Measurements from ENCODE around the gene CLASP1. TPM values are rescaled to one million over a fixed set of nuclear protein-coding genes. Genes with fewer than 3 reads are reported as not detected.
A peak's percentile ranks its signal among the peaks of the same experiment; 100 is the strongest.

The CLASP1 gene
- total RNA-seq, 2 experiments from 2014 or later = 60.3 to 61.4 TPM

GRCh38 chr2:121387591-121388325 is 261.5 kb downstream of the CLASP1 start:
- DNase-seq (no peak), ATAC-seq (no peak)
- Mint-ChIP-seq H3K27ac (no peak overlapping the region), H3K9me3 (no peaks in the 10 kb centered on the region), H3K36me3 (ENCODE audit: low read depth) (peaks cover 19% of the 10 kb centered on the region), H3K4me1 (ENCODE audit: low read depth) (peaks cover 3% of the 10 kb centered on the region), H3K27me3 (no peaks in the 10 kb centered on the region), H3K4me3 (no peak overlapping the region)
- TF ChIP-seq CTCF (IDR thresholded peaks at IDR 0.05) = no peak
- CTCF ChIA-PET = no interaction called here
- POLR2A ChIA-PET = no interaction called here
- intact Hi-C loops (cut with micrococcal nuclease) = no loop called here

- H3K27ac Mint-ChIP-seq = no peak overlapping the region
- no peaks in the 10 kb centered on the region for H3K9me3 Mint-ChIP-seq
- no peak for ATAC-seq
Observed at GRCh38 chr2:121386707-121387106, 262.6 kb downstream of the CLASP1 start.

GRCh38 chr2:121386102-121386501 is 263.2 kb downstream of the CLASP1 start:
- intact Hi-C loops (cut with micrococcal nuclease) = no loop called here
- ChIA-PET POLR2A (no interaction called here), CTCF (interaction anchor here (1.1 to 1.8 kb wide), 2 partner anchors 16 to 258 kb away, joined by 4 read pairs; no protein-coding TSS in a partner anchor)
- H3K27ac Mint-ChIP-seq = no peak overlapping the region
- H3K4me1 Mint-ChIP-seq (ENCODE audit: low read depth) = peaks cover 3% of the 10 kb centered on the region
- no peak for TF ChIP-seq CTCF (IDR thresholded peaks at IDR 0.05)
- H3K27me3 Mint-ChIP-seq = no peaks in the 10 kb centered on the region
- no peak overlapping the region for H3K4me3 Mint-ChIP-seq
- H3K9me3 Mint-ChIP-seq = no peaks in the 10 kb centered on the region
- DNase-seq (no peak), ATAC-seq (no peak)
- H3K36me3 Mint-ChIP-seq (ENCODE audit: low read depth) = peaks cover 29% of the 10 kb centered on the region

More at GRCh38 chr2:121386707-121387106, 262.6 kb downstream of the CLASP1 start:
- POLR2A ChIA-PET = interaction anchor here (0.7 kb wide), 1 partner anchor 9 kb away, joined by 3 read pairs; no protein-coding TSS in a partner anchor
- Mint-ChIP-seq H3K4me1 (ENCODE audit: low read depth) (peaks cover 3% of the 10 kb centered on the region), H3K27me3 (no peaks in the 10 kb centered on the region), H3K36me3 (ENCODE audit: low read depth) (peaks cover 25% of the 10 kb centered on the region), H3K4me3 (no peak overlapping the region)
- CTCF ChIA-PET = interaction anchor here (1.1 to 1.8 kb wide), 2 partner anchors 15 to 258 kb away, joined by 4 read pairs; no protein-coding TSS in a partner anchor
- no peak for TF ChIP-seq CTCF (IDR thresholded peaks at IDR 0.05)
- no peak for DNase-seq
- intact Hi-C loops (cut with micrococcal nuclease) = no loop called here

GRCh38 chr2:121382744-121383143 is 266.5 kb downstream of the CLASP1 start:
- Mint-ChIP-seq H3K27me3 (no peaks in the 10 kb centered on the region), H3K36me3 (ENCODE audit: low read depth) (peaks cover 35% of the 10 kb centered on the region), H3K4me3 (no peak overlapping the region), H3K27ac (no peak overlapping the region), H3K9me3 (no peaks in the 10 kb centered on the region), H3K4me1 (ENCODE audit: low read depth) (peaks cover 3% of the 10 kb centered on the region)
- ChIA-PET CTCF (no interaction called here), POLR2A (no interaction called here)
- intact Hi-C loops (cut with micrococcal nuclease) = no loop called here
- ATAC-seq (no peak), DNase-seq (no peak)
- TF ChIP-seq CTCF (IDR thresholded peaks at IDR 0.05) = no peak

- POLR2A ChIA-PET = no interaction called here
Observed at GRCh38 chr2:121377646-121378045, 271.6 kb downstream of the CLASP1 start.

More at GRCh38 chr2:121377646-121378045, 271.6 kb downstream of the CLASP1 start:
- peaks cover 35% of the 10 kb centered on the region for H3K36me3 Mint-ChIP-seq (ENCODE audit: low read depth)
- no peak overlapping the region for H3K4me3 Mint-ChIP-seq
- H3K27me3 Mint-ChIP-seq = no peaks in the 10 kb centered on the region
- no peak for TF ChIP-seq CTCF (IDR thresholded peaks at IDR 0.05)
- no peaks in the 10 kb centered on the region for H3K9me3 Mint-ChIP-seq
- CTCF ChIA-PET = no interaction called here
- H3K4me1 Mint-ChIP-seq (ENCODE audit: low read depth) = no peaks in the 10 kb centered on the region
- intact Hi-C loops (cut with micrococcal nuclease) = no loop called here
- DNase-seq (no peak), ATAC-seq (no peak)
- peak overlapping the region; percentile 9 for H3K27ac Mint-ChIP-seq
